Measurements from ENCODE around the gene RBM38. TPM values are rescaled to one million over a fixed set of nuclear protein-coding genes. Genes with fewer than 3 reads are reported as not detected.

RBM38 gene
- total and polyA plus RNA-seq, 2 of the 13 experiments (the other 11 are each of a cell fraction or from before 2014, with no cell fraction given): 24.2 to 34.2 TPM

DNA sequence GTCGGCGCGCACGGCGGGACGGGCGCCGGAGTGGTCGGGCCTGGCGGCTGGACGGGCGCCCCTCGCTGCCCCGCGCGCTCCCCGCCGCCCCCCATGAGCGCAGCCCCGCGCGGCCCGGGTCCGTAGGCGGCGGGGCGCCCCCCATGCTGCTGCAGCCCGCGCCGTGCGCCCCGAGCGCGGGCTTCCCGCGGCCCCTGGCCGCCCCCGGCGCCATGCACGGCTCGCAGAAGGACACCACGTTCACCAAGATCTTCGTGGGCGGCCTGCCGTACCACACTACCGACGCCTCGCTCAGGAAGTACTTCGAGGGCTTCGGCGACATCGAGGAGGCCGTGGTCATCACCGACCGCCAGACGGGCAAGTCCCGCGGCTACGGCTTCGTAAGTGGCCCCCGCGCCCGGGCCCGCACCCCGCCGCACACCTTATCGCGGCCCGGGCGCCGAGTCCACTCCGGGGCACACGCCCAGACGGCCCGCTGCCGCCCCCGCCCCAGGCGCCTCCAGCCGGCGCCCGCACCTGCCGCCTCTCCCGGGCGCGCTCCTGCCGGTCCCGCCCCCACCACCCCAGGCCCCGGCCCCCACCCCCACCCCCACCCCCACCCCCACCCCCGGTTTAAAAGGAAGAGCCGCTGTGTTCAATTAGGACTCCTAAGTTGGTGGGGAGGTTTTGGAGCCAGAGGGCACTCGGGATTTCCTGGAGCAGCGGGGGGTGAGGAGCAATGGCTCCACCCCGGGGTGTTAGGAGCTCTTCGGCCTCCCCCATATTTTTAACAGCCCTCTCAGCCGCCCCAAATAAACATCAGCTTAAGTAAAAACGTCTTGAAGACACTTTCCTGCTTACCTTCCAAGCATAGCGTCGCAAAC, 474 bp downstream of the RBM38 start (continued):
- TF ChIP-seq, protein P1, sequence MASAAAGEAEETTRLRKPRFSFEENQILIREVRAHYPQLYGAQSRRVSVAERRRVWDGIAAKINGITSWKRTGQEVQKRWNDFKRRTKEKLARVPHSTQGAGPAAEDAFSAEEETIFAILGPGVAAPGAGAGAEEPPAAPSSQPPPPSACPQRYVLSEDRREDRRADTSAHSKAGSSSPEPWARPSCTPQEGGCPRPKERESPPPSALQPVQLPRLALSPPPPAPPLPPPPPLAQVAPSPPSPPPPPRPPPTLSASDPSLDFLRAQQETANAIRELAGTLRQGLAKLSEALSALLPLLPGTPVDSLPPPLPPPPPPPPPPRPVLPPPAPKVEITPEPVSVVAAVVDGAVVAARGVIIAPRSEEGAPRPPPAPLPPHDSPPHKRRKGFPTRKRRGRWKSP (CRISPR knock-in tag; IDR thresholded peaks at IDR 0.05): peak; percentile 97
- TF ChIP-seq ETV6 (CRISPR knock-in tag; conservative IDR thresholded peaks at IDR 0.05) (0 out of 2 replicates have a peak, but pooled peaks have one; percentile 33), PHF8 (CRISPR knock-in tag; IDR thresholded peaks at IDR 0.05) (peak; percentile 27; the same call in 1 of the 2 replicates), ZNF446 (CRISPR knock-in tag; IDR thresholded peaks at IDR 0.05) (peak; percentile 61; the same call in 1 of the 2 replicates), CHCHD3 (CRISPR knock-in tag; IDR thresholded peaks at IDR 0.05) (0 out of 2 replicates have a peak, but pooled peaks have one; percentile 47), RNF2 (conservative IDR thresholded peaks at IDR 0.05; ENCODE audit: low read depth) (0 out of 2 replicates have a peak, but pooled peaks have one; percentile 28), YEATS4 (CRISPR knock-in tag; IDR thresholded peaks at IDR 0.05; ENCODE audit: borderline replicate concordance) (0 out of 2 replicates have a peak, but pooled peaks have one; percentile 11), ZMAT3 (CRISPR knock-in tag; conservative IDR thresholded peaks at IDR 0.05) (peak; percentile 84; the same call in 1 of the 2 replicates), ZBTB20 (CRISPR knock-in tag; IDR thresholded peaks at IDR 0.05; ENCODE audit: borderline replicate concordance, low read depth) (no peak), ZNF709 (CRISPR knock-in tag; IDR thresholded peaks at IDR 0.05) (0 out of 2 replicates have a peak, but pooled peaks have one; percentile 33), ZNF777 (CRISPR knock-in tag; IDR thresholded peaks at IDR 0.05) (peak; percentile 93), ZFP82 (CRISPR knock-in tag; IDR thresholded peaks at IDR 0.05; ENCODE audit: borderline replicate concordance) (0 out of 2 replicates have a peak, but pooled peaks have one; percentile 42), HES4 (CRISPR knock-in tag; IDR thresholded peaks at IDR 0.05; ENCODE audit: borderline replicate concordance) (peak; percentile 67; the same call in 1 of the 2 replicates), BCL6 (CRISPR knock-in tag; IDR thresholded peaks at IDR 0.05) (no peak), ZNF563 (CRISPR knock-in tag; IDR thresholded peaks at IDR 0.05) (0 out of 2 replicates have a peak, but pooled peaks have one; percentile 65), AGO2 (optimal IDR thresholded peaks at IDR 0.05; ENCODE audit: low read depth, low read length) (peak; percentile 65), ESRRA (CRISPR knock-in tag; IDR thresholded peaks at IDR 0.05; ENCODE audit: low read depth) (peak; percentile 25; the same call in 1 of the 2 replicates), RXRA (CRISPR knock-in tag; IDR thresholded peaks at IDR 0.05) (0 out of 2 replicates have a peak, but pooled peaks have one; percentile 11), ZNF543 (CRISPR knock-in tag; IDR thresholded peaks at IDR 0.05) (peak; percentile 5; the same call in 1 of the 2 replicates), RAD21 (CRISPR knock-in tag; IDR thresholded peaks at IDR 0.05) (peak; percentile 46), HDAC1 (CRISPR knock-in tag; IDR thresholded peaks at IDR 0.05) (peak; percentile 34), YY1 (IDR thresholded peaks at IDR 0.05; ENCODE audit: insufficient read depth, insufficient replicate concordance, low read depth, low read length) (peak; percentile 28)
- TF ChIP-seq, protein P2, sequence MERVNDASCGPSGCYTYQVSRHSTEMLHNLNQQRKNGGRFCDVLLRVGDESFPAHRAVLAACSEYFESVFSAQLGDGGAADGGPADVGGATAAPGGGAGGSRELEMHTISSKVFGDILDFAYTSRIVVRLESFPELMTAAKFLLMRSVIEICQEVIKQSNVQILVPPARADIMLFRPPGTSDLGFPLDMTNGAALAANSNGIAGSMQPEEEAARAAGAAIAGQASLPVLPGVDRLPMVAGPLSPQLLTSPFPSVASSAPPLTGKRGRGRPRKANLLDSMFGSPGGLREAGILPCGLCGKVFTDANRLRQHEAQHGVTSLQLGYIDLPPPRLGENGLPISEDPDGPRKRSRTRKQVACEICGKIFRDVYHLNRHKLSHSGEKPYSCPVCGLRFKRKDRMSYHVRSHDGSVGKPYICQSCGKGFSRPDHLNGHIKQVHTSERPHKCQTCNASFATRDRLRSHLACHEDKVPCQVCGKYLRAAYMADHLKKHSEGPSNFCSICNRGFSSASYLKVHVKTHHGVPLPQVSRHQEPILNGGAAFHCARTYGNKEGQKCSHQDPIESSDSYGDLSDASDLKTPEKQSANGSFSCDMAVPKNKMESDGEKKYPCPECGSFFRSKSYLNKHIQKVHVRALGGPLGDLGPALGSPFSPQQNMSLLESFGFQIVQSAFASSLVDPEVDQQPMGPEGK (CRISPR knock-in tag; IDR thresholded peaks at IDR 0.05): 0 out of 2 replicates have a peak, but pooled peaks have one; percentile 15
- TF ChIP-seq, protein P3, sequence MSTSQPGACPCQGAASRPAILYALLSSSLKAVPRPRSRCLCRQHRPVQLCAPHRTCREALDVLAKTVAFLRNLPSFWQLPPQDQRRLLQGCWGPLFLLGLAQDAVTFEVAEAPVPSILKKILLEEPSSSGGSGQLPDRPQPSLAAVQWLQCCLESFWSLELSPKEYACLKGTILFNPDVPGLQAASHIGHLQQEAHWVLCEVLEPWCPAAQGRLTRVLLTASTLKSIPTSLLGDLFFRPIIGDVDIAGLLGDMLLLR (CRISPR knock-in tag; IDR thresholded peaks at IDR 0.05): 0 out of 2 replicates have a peak, but pooled peaks have one; percentile 34
- TF ChIP-seq, protein P4, sequence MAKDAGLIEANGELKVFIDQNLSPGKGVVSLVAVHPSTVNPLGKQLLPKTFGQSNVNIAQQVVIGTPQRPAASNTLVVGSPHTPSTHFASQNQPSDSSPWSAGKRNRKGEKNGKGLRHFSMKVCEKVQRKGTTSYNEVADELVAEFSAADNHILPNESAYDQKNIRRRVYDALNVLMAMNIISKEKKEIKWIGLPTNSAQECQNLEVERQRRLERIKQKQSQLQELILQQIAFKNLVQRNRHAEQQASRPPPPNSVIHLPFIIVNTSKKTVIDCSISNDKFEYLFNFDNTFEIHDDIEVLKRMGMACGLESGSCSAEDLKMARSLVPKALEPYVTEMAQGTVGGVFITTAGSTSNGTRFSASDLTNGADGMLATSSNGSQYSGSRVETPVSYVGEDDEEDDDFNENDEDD (CRISPR knock-in tag; IDR thresholded peaks at IDR 0.05; ENCODE audit: borderline replicate concordance): 0 out of 2 replicates have a peak, but pooled peaks have one; percentile 27
